GM12878 (cell line): ENCODE results near the gene NSD2. TPM values are rescaled to one million over a fixed set of nuclear protein-coding genes. Genes with fewer than 3 reads are reported as not detected.
A peak's percentile ranks its signal among the peaks of the same experiment; 100 is the strongest.

ENCODE experiments used
- ATAC-seq: fragments of 200-7000 bp; cut with Tn5 transposase; 3 replicates; pipeline ENCODE4 v1.9.1; 2020; ENCODE audit warnings: mild to moderate bottlenecking, moderate library complexity
- BruUV-seq: library from RNA; stranded (reverse); fragments of 400-500 nt; replicated peaks from 2 replicates; lab custom pipeline; 2021; lab: Mats Ljungman, UMichigan
- CTCF ChIA-PET: fragments of 300-600 bp; sonication (Branson Sonifier 250); formaldehyde crosslinking; extraction: SDS; loops from one replicate; lab custom pipeline; 2021; ENCODE audit warnings: inconsistent platforms; lab: Yijun Ruan, JAX
- POLR2A ChIA-PET: fragments of 350-600 bp; formaldehyde crosslinking; extraction: SDS; loops from one replicate; lab custom pipeline; 2021; ENCODE audit warnings: inconsistent platforms; lab: Charles Lee
- RAD21 ChIA-PET: fragments of 300-600 bp; sonication (Branson Sonifier 250); formaldehyde crosslinking; loops from one replicate; lab custom pipeline; 2023; ENCODE audit warnings: antibody characterized with exemption; ENCODE audit not compliant: unreplicated experiment; lab: Charles Lee
- SMC1A ChIA-PET: fragments of 300-600 bp; sonication (Branson Sonifier 250); formaldehyde crosslinking; loops from one replicate; lab custom pipeline; 2023; ENCODE audit not compliant: unreplicated experiment, uncharacterized antibody; lab: Charles Lee
- DNase-seq: peaks from one replicate; pipeline ENCODE4 v3.0.0-alpha.2; 2011; ENCODE audit warnings: low read depth, low spot score
- FAIRE-seq: peaks from 3 replicates; lab custom pipeline; 2011; peaks lifted over from hg19 to GRCh38; lab: Jason Lieb, UNC
- H2AFZ ChIP-seq: 2 replicates; pipeline ENCODE4 v1.6.0; 2011; ENCODE audit warnings: low read depth, low read length, control low read depth; ENCODE audit not compliant: control insufficient read depth
- H3K27ac ChIP-seq: 2 replicates; pipeline ENCODE4 v1.5.1; 2011; ENCODE audit warnings: control low read depth; ENCODE audit not compliant: control insufficient read depth, insufficient read depth
- H3K27me3 ChIP-seq, 2 experiments: replicated peaks in 1 of 2; 2 replicates each; pipeline versions ENCODE4 v1.6.0 to v1.6.1; 2011; ENCODE audit warnings: low read length in 1 of 2; ENCODE audit not compliant: control insufficient read depth in 2 of 2, insufficient read depth in 2 of 2
- H3K36me3 ChIP-seq, 2 experiments: 2 replicates each; pipeline ENCODE4 v1.5.1; 2011; ENCODE audit warnings: low read length in 1 of 2; ENCODE audit not compliant: control insufficient read depth in 2 of 2, insufficient read depth in 2 of 2
- H3K4me1 ChIP-seq: 2 replicates; pipeline ENCODE4 v1.6.1; 2011; ENCODE audit warnings: mild to moderate bottlenecking, low read length, moderate library complexity, mixed read lengths; ENCODE audit not compliant: control insufficient read depth, insufficient read depth
- H3K4me2 ChIP-seq: 2 replicates; pipeline ENCODE4 v1.6.0; 2011; ENCODE audit warnings: control low read depth; ENCODE audit not compliant: control insufficient read depth, insufficient read depth
- H3K4me3 ChIP-seq: fragments of 200-600 bp; sonication (generic); 2 replicates; pipeline ENCODE4 v1.5.1; 2016
- H3K79me2 ChIP-seq: 2 replicates; pipeline ENCODE4 v1.6.0; 2011; ENCODE audit warnings: low read length; ENCODE audit not compliant: control insufficient read depth, insufficient read depth
- H3K9ac ChIP-seq: 2 replicates; pipeline ENCODE4 v1.8.0; 2011; ENCODE audit warnings: low read length, control low read depth, mixed read lengths; ENCODE audit not compliant: control insufficient read depth, insufficient read depth
- H3K9me3 ChIP-seq: replicated peaks from 3 replicates; pipeline ENCODE4 v1.5.1; 2011; ENCODE audit warnings: mild to moderate bottlenecking, low read length; ENCODE audit not compliant: control insufficient read depth, insufficient read depth
- H4K20me1 ChIP-seq: 2 replicates; pipeline ENCODE4 v1.6.0; 2011; ENCODE audit not compliant: control insufficient read depth, insufficient read depth
- EP300 ChIP-seq, 2 experiments: fragments of 150-350 bp in 1 of 2; IDR thresholded peaks; 2 replicates each; pipeline ENCODE4 v1.6.1; 2011 to 2012; ENCODE audit warnings: low read depth in 2 of 2, low read length in 2 of 2, borderline replicate concordance in 1 of 2, improper control_type of control experiment in 1 of 2, inconsistent platforms in 1 of 2; ENCODE audit not compliant: control insufficient read depth in 1 of 2
- POLR2A ChIP-seq: IDR thresholded peaks from 2 replicates; pipeline ENCODE4 v1.6.1; 2011; ENCODE audit warnings: low read depth, mild to moderate bottlenecking, low read length
- POLR2AphosphoS5 ChIP-seq: IDR thresholded peaks from 2 replicates; pipeline ENCODE4 v1.6.1; 2011; ENCODE audit warnings: mild to moderate bottlenecking, low read length, inconsistent platforms
- RB1 ChIP-seq: fragments of 450-650 bp; formaldehyde crosslinking; IDR thresholded peaks from 2 replicates; pipeline ENCODE4 v1.6.1; 2017; ENCODE audit warnings: mild to moderate bottlenecking, borderline replicate concordance
- WGBS: methylation state at CpG from one replicate; pipeline ENCODE4 v1.1.6; 2016; ENCODE audit warnings: low lambda C conversion rate; ENCODE audit not compliant: insufficient replicate concordance, insufficient coverage; ENCODE audit errors: missing lambda C conversion rate; 5-methylcytosine and 5-hydroxymethylcytosine counted together
- in situ Hi-C: fragments of 300-500 bp; cut with MboI; formaldehyde crosslinking; loops from 9 replicates; pipeline ENCODE4 v1.14.3; 2018; ENCODE audit warnings: mixed read lengths
- intact Hi-C: fragments of 100-400 bp; cut with micrococcal nuclease; formaldehyde crosslinking; loops from one replicate; pipeline ENCODE4 v1.14.2; 2022; ENCODE audit not compliant: unreplicated experiment
- polyA plus RNA-seq, 11 experiments: library from polyadenylated mRNA; depleted of rRNA in 4 of 11; unstranded in 6 of 11; stranded (reverse) in 5 of 11; fragments of >200 nt; fragmentation: Nextera tagmentation in 4 of 11; fragmentation: Illumina TruSeq in 1 of 11; extraction: Ambion mirVana in 4 of 11; extraction: Trizol in 1 of 11; gene quantifications; 1 replicate in 1 of 11; 2 replicates in 10 of 11; pipeline versions ENCODE4 v1.2.1 to v1.2.3, GENCODE V29; 2011 to 2016; ENCODE audit warnings: inconsistent platforms in 2 of 11, missing spikeins in 2 of 11, low read depth in 1 of 11
- total RNA-seq, 4 experiments: library from RNA; depleted of rRNA in 3 of 4; stranded (reverse); fragments of >200 nt in 3 of 4; fragmentation: Illumina TruSeq in 1 of 4; extraction: Trizol in 1 of 4; gene quantifications; 2 replicates each; pipeline versions ENCODE4 v1.2.1 to v1.2.3, GENCODE V29; 2013 to 2021

NSD2 gene
- total and polyA plus RNA-seq, 10 of the 15 experiments (the other 5 are each of a cell fraction or from before 2014, with no cell fraction given), result 8.6 to 139 (median 67.2) TPM

- Histone ChIP-seq H3K4me2 (no peak overlapping the region), H3K4me3 (no peak overlapping the region), H3K9me3 (no peaks in the 10 kb centered on the region), H3K4me1 (no peaks in the 10 kb centered on the region), H3K9ac (no peak overlapping the region), H3K27ac (no peak overlapping the region), H3K36me3 (peaks cover 14 to 55% of the 10 kb centered on the region in 2 experiments; a peak in 3 of 4 replicates), H2AFZ (no peak overlapping the region), H4K20me1 (no peaks in the 10 kb centered on the region), H3K27me3 (no peaks in the 10 kb centered on the region), H3K79me2 (no peaks in the 10 kb centered on the region)
- TF ChIP-seq EP300 (IDR thresholded peaks at IDR 0.05; ENCODE audit: borderline replicate concordance in 1 of 2, control insufficient read depth in 1 of 2, low read depth in 2 of 2, low read length in 2 of 2) (no peak), POLR2AphosphoS5 (0 out of 2 replicates have a peak, but pooled peaks have one; percentile 23)
- no peak for DNase-seq
- no peak for FAIRE-seq
- CTCF ChIA-PET, result no interaction called here
- WGBS, result 98% methylated on average over 16 of the region's 16 CpGs
- SMC1A ChIA-PET, result no interaction called here
- ATAC-seq, result no peak
- RAD21 ChIA-PET, result no interaction called here
- in situ Hi-C loops (no loop called here), intact Hi-C loops (no loop called here)
- POLR2A ChIA-PET, result no interaction called here
- no TSS peak for BruUV-seq
Measured at GRCh38 chr4:1980561-1981041, 109.4 kb downstream of the NSD2 start.

- ChIA-PET CTCF (interaction anchor here (0.7 kb wide), 1 partner anchor 19 kb away, joined by 3 read pairs; no protein-coding TSS in a partner anchor), RAD21 (no interaction called here)
- no peak overlapping the region for H3K9ac ChIP-seq
- intact Hi-C loops, result no loop called here
- H3K79me2 ChIP-seq, result no peaks in the 10 kb centered on the region
- H3K27me3 ChIP-seq, result no peaks in the 10 kb centered on the region
- H3K4me3 ChIP-seq, result no peak overlapping the region
- no peak overlapping the region for H2AFZ ChIP-seq
- H3K27ac ChIP-seq, result no peak overlapping the region
- FAIRE-seq (no peak), DNase-seq (no peak)
- no peaks in the 10 kb centered on the region for H3K4me1 ChIP-seq
- TSS peak; percentile 43 for BruUV-seq
- TF ChIP-seq RB1 (no peak), POLR2A (0 out of 2 replicates have a peak, but pooled peaks have one; percentile 17)
- TF ChIP-seq, all 136 proteins: peak for 1
- Histone ChIP-seq H3K36me3 (peaks cover 12 to 56% of the 10 kb centered on the region in 2 experiments; a peak in 3 of 4 replicates), H3K9me3 (no peaks in the 10 kb centered on the region), H3K4me2 (no peak overlapping the region), H4K20me1 (no peaks in the 10 kb centered on the region)
- 81% methylated on average over 22 of the region's 22 CpGs for WGBS
- in situ Hi-C loops, result no loop called here
- SMC1A ChIA-PET, result no interaction called here
- POLR2A ChIA-PET, result interaction anchor here (0.7 kb wide), 1 partner anchor 131 kb away, joined by 3 read pairs; no protein-coding TSS in a partner anchor
- peak; percentile 19; the same call in 1 of the 3 replicates for ATAC-seq
Measured at GRCh38 chr4:1981251-1982058, 110.3 kb downstream of the NSD2 start.
